Measurements from ENCODE around the gene LARGE1. TPM values are rescaled to one million over a fixed set of nuclear protein-coding genes. Genes with fewer than 3 reads are reported as not detected.

Gene LARGE1
- total and polyA plus RNA-seq, 9 of the 15 experiments (the other 6 are each of a cell fraction or from before 2014, with no cell fraction given): 0.01 to 0.66 (median 0.14) TPM; not detected in 2

GRCh38 chr22:33917744-33918406 is 2.4 kb downstream of the LARGE1 start:
- FAIRE-seq (no peak), DNase-seq (ENCODE audit: extremely low read depth in 1 of 4, low spot score in 3 of 4) (no peak), ATAC-seq (no peak)
- WGBS (ENCODE audit: insufficient coverage, low coverage, missing lambda C conversion rate): 0% methylated on average over 9 of the region's 10 CpGs
- H3K36me3 ChIP-seq (ENCODE audit: control insufficient read depth, insufficient read depth, low read length): no peaks in the 10 kb centered on the region
- H3K4me2 ChIP-seq (ENCODE audit: insufficient read depth, low read length): no peak overlapping the region
- no peaks in the 10 kb centered on the region for H4K20me1 ChIP-seq (replicated peaks; ENCODE audit: control insufficient read depth, insufficient read depth, low read length)
- H3K9me3 ChIP-seq (replicated peaks; ENCODE audit: control insufficient read depth, insufficient read depth, low read depth, low read length): no peaks in the 10 kb centered on the region
- ChIA-PET CTCF (ENCODE audit: low intra/inter-chr PET ratio) (no interaction called here), POLR2A (no interaction called here)
- H3K27me3 ChIP-seq (ENCODE audit: control insufficient read depth in 2 of 2, insufficient read depth in 2 of 2, low read length in 2 of 2): no peaks in the 10 kb centered on the region
- BruUV-seq (replicated peaks): no TSS peak
- no peak overlapping the region for H2AFZ ChIP-seq (ENCODE audit: low read depth, low read length)
- intact Hi-C loops (cut with micrococcal nuclease) (no loop called here), in situ Hi-C loops (cut with MboI) (no loop called here)
- H3K9me1 ChIP-seq (ENCODE audit: control insufficient read depth, insufficient read depth, low read length): no peaks in the 10 kb centered on the region
- no peaks in the 10 kb centered on the region for H3K79me2 ChIP-seq (ENCODE audit: control insufficient read depth, insufficient read depth, low read length)
- peaks cover 0 to 17% of the 10 kb centered on the region in 2 experiments; a peak in 2 of 5 replicates for H3K4me1 ChIP-seq (replicated peaks in 1 of 2; ENCODE audit: control insufficient read depth in 2 of 2, insufficient read depth in 2 of 2, low read length in 2 of 2)
- H3K9ac ChIP-seq (ENCODE audit: insufficient read depth in 1 of 2, low read depth in 2 of 2, low read length in 2 of 2): no peak overlapping the region
- no peak overlapping the region for H3K27ac ChIP-seq (ENCODE audit: extremely low read depth, low read depth, low read length)
- no peak overlapping the region for H3K4me3 ChIP-seq
- no peak for TF ChIP-seq FOXJ3 (CRISPR knock-in tag; IDR thresholded peaks at IDR 0.05)
- TF ChIP-seq MNT (conservative IDR thresholded peaks at IDR 0.05): no peak
- no peak for TF ChIP-seq ZNF23 (CRISPR knock-in tag; IDR thresholded peaks at IDR 0.05)
- TF ChIP-seq ZNF408 (CRISPR knock-in tag; IDR thresholded peaks at IDR 0.05; ENCODE audit: low read depth): no peak
- TF ChIP-seq MTA3 (IDR thresholded peaks at IDR 0.05; ENCODE audit: borderline replicate concordance): no peak
- TF ChIP-seq NFRKB (IDR thresholded peaks at IDR 0.05; ENCODE audit: low read depth): no peak
- TF ChIP-seq ETV1 (tag; conservative IDR thresholded peaks at IDR 0.05; ENCODE audit: low read depth): no peak
- no peak for TF ChIP-seq REST (IDR thresholded peaks at IDR 0.05; ENCODE audit: borderline replicate concordance)
- TF ChIP-seq REST (CRISPR knock-in tag; IDR thresholded peaks at IDR 0.05; ENCODE audit: low read depth): no peak
- TF ChIP-seq CBX8 (IDR thresholded peaks at IDR 0.05; ENCODE audit: borderline replicate concordance, extremely low read depth, low read depth, low read length, poor library complexity, severe bottlenecking): no peak

Measured in K562 (cell line).